K562 (cell line): Measurements from ENCODE around the gene NDUFAF2. TPM values are rescaled to one million over a fixed set of nuclear protein-coding genes. Genes with fewer than 3 reads are reported as not detected.

ENCODE experiments used
- ATAC-seq: fragments of 200-7000 bp; cut with Tn5 transposase; 3 replicates; pipeline ENCODE4 v1.9.1; 2020; ENCODE audit warnings: moderate library complexity
- BruUV-seq: library from RNA; stranded (reverse); fragments of 400-500 nt; replicated peaks from 2 replicates; lab custom pipeline; 2021; lab: Mats Ljungman, UMichigan
- CTCF ChIA-PET: fragments of 300-600 bp; formaldehyde crosslinking; extraction: SDS; loops from one replicate; lab custom pipeline; 2021; ENCODE audit warnings: low intra/inter-chr PET ratio; lab: Yijun Ruan, JAX
- POLR2A ChIA-PET: fragments of 300-600, 350-650 bp; sonication (Branson Sonifier 250); formaldehyde crosslinking; extraction: SDS; loops from one replicate; lab custom pipeline; 2021; ENCODE audit warnings: antibody characterized with exemption, inconsistent platforms; lab: Yijun Ruan, JAX
- DNase-seq, 4 experiments: peaks; one replicate each; pipeline versions ENCODE4 v3.0.0 to v3.0.0-alpha.2; 2011 to 2018; ENCODE audit warnings: low spot score in 3 of 4, mixed read lengths in 3 of 4; ENCODE audit errors: extremely low read depth in 1 of 4
- FAIRE-seq: peaks from 2 replicates; lab custom pipeline; 2011; peaks lifted over from hg19 to GRCh38; lab: Jason Lieb, UNC
- H2AFZ ChIP-seq: 2 replicates; pipeline ENCODE4 v1.6.0; 2011; ENCODE audit warnings: low read depth, low read length, control low read depth, inconsistent platforms
- H3K27ac ChIP-seq: fragments of 200-600 bp; 3 replicates; pipeline ENCODE4 v1.8.0; 2011; ENCODE audit warnings: low read depth, mild to moderate bottlenecking, control low read depth, inconsistent platforms, low read length, moderate library complexity, mixed read lengths; ENCODE audit errors: extremely low read depth
- H3K27me3 ChIP-seq, 2 experiments: fragments of 300-600 bp in 1 of 2; 2 replicates in 1 of 2; 3 replicates in 1 of 2; pipeline versions ENCODE4 v1.6.0 to v1.8.0; 2011; ENCODE audit warnings: inconsistent platforms in 2 of 2, low read length in 2 of 2, mild to moderate bottlenecking in 1 of 2, mixed read lengths in 1 of 2, moderate library complexity in 1 of 2; ENCODE audit not compliant: control insufficient read depth in 2 of 2, insufficient read depth in 2 of 2
- H3K36me3 ChIP-seq: fragments of 300-600 bp; 3 replicates; pipeline ENCODE4 v1.8.0; 2011; ENCODE audit warnings: mild to moderate bottlenecking, low read length, inconsistent platforms; ENCODE audit not compliant: control insufficient read depth, insufficient read depth
- H3K4me1 ChIP-seq, 2 experiments: fragments of 200-600 bp in 1 of 2; replicated peaks in 1 of 2; 2 replicates in 1 of 2; 3 replicates in 1 of 2; pipeline versions ENCODE4 v1.5.1 to v1.8.0; 2011; ENCODE audit warnings: inconsistent platforms in 2 of 2, low read length in 2 of 2, mild to moderate bottlenecking in 1 of 2, mixed read lengths in 1 of 2, moderate library complexity in 1 of 2; ENCODE audit not compliant: control insufficient read depth in 2 of 2, insufficient read depth in 2 of 2
- H3K4me2 ChIP-seq: 2 replicates; pipeline ENCODE4 v1.6.1; 2011; ENCODE audit warnings: low read length, control low read depth, inconsistent platforms, mixed read lengths; ENCODE audit not compliant: insufficient read depth
- H3K4me3 ChIP-seq: fragments of 200-600 bp; sonication (generic), shearing (Covaris generic); 2 replicates; pipeline ENCODE4 v1.5.1; 2016; ENCODE audit warnings: control low read depth, inconsistent platforms
- H3K79me2 ChIP-seq: fragments of 200-600 bp; 3 replicates; pipeline ENCODE4 v1.8.0; 2011; ENCODE audit warnings: low read length, inconsistent platforms; ENCODE audit not compliant: control insufficient read depth, insufficient read depth
- H3K9ac ChIP-seq, 2 experiments: 2 replicates each; pipeline versions ENCODE4 v1.6.0 to v1.6.1; 2011; ENCODE audit warnings: low read depth in 2 of 2, low read length in 2 of 2, control low read depth in 1 of 2, inconsistent platforms in 1 of 2, mild to moderate bottlenecking in 1 of 2, mixed read lengths in 1 of 2; ENCODE audit not compliant: insufficient read depth in 1 of 2
- H3K9me1 ChIP-seq: one replicate; pipeline ENCODE4 v1.6.0; 2011; ENCODE audit warnings: inconsistent platforms, mild to moderate bottlenecking, low read length, moderate library complexity; ENCODE audit not compliant: control insufficient read depth, insufficient read depth
- H3K9me3 ChIP-seq: replicated peaks from 2 replicates; pipeline ENCODE4 v1.5.1; 2011; ENCODE audit warnings: low read depth, low read length, inconsistent platforms; ENCODE audit not compliant: control insufficient read depth, insufficient read depth
- H4K20me1 ChIP-seq: replicated peaks from 2 replicates; pipeline ENCODE4 v1.6.1; 2011; ENCODE audit warnings: low read length, inconsistent platforms, mixed read lengths; ENCODE audit not compliant: control insufficient read depth, insufficient read depth
- MIER1 ChIP-seq: fragments of 450-650 bp; IDR thresholded peaks from 2 replicates; pipeline ENCODE4 v1.6.1; 2016; ENCODE audit warnings: antibody characterized with exemption, mild to moderate bottlenecking, low read depth
- NBN ChIP-seq: fragments of 450-650 bp; IDR thresholded peaks from 2 replicates; pipeline ENCODE4 v1.6.1; 2016; ENCODE audit warnings: low read depth, mild to moderate bottlenecking
- RCOR1 ChIP-seq, 2 experiments: IDR thresholded peaks; 2 replicates each; pipeline ENCODE4 v1.6.1; 2012; ENCODE audit warnings: low read depth in 2 of 2, low read length in 2 of 2, borderline replicate concordance in 1 of 2, improper control_type of control experiment in 1 of 2
- STAT5A ChIP-seq: IDR thresholded peaks from 2 replicates; pipeline ENCODE4 v1.6.1; 2012; ENCODE audit warnings: low read length, inconsistent platforms, borderline replicate concordance
- THRAP3 ChIP-seq: fragments of 450-650 bp; IDR thresholded peaks from 2 replicates; pipeline ENCODE4 v1.6.1; 2016; ENCODE audit warnings: mild to moderate bottlenecking, inconsistent platforms, borderline replicate concordance
- ZC3H4 ChIP-seq: sonication (generic); formaldehyde crosslinking; IDR thresholded peaks from 2 replicates; pipeline ENCODE4 v1.9.0; 2021; ENCODE audit warnings: missing genetic modification reagents, borderline replicate concordance
- ZKSCAN3 ChIP-seq: fragments of 250-450 bp; sonication (Bioruptor Pico); IDR thresholded peaks from 2 replicates; pipeline ENCODE4 v1.4.0; 2020
- ZNF274 ChIP-seq: IDR thresholded peaks from 2 replicates; pipeline ENCODE4 v1.6.1; 2011; ENCODE audit warnings: low read depth, mild to moderate bottlenecking, low read length, moderate library complexity, borderline replicate concordance
- ZNF316 ChIP-seq: fragments of 450-650 bp; IDR thresholded peaks from 2 replicates; pipeline ENCODE4 v1.6.1; 2016
- ZNF695 ChIP-seq: fragments of 450-650 bp; formaldehyde crosslinking; IDR thresholded peaks from 2 replicates; pipeline ENCODE4 v1.4.0; 2020; ENCODE audit warnings: mild to moderate bottlenecking, moderate library complexity
- in situ Hi-C: fragments of 300-500 bp; cut with MboI; formaldehyde crosslinking; loops from 4 replicates; pipeline ENCODE4 v1.15.0; 2018; ENCODE audit warnings: inconsistent platforms, mixed read lengths
- intact Hi-C: fragments of 100-400 bp; cut with micrococcal nuclease; formaldehyde crosslinking; loops from 2 replicates; pipeline ENCODE4 v1.14.2; 2022
- polyA plus RNA-seq, 8 experiments: library from polyadenylated mRNA; depleted of rRNA in 4 of 8; stranded (reverse) in 5 of 8; unstranded in 3 of 8; fragments of >200 nt; fragmentation: Nextera tagmentation in 2 of 8; fragmentation: Illumina TruSeq in 1 of 8; extraction: Ambion mirVana in 2 of 8; extraction: Trizol in 1 of 8; gene quantifications; 2 replicates each; pipeline versions ENCODE4 v1.2.1 to v1.2.3, GENCODE V29; 2011 to 2014; ENCODE audit warnings: inconsistent platforms in 1 of 8, missing spikeins in 1 of 8
- total RNA-seq, 7 experiments: library from RNA; depleted of rRNA in 6 of 7; stranded (reverse); fragments of >200 nt in 6 of 7; fragmentation: Illumina TruSeq in 2 of 7; extraction: Trizol in 2 of 7; gene quantifications; 2 replicates each; pipeline versions ENCODE4 v1.2.1 to v1.2.3, GENCODE V29; 2011 to 2021; ENCODE audit warnings: low replicate concordance in 1 of 7

Gene NDUFAF2
- total and polyA plus RNA-seq, 9 of the 15 experiments (the other 6 are each of a cell fraction or from before 2014, with no cell fraction given): 56.0 to 155 (median 95.9) TPM

- no peak for TF ChIP-seq RCOR1 (IDR thresholded peaks at IDR 0.05; ENCODE audit: borderline replicate concordance in 1 of 2, low read depth in 2 of 2, low read length in 2 of 2)
- no peak for TF ChIP-seq ZNF274
- no peak for TF ChIP-seq MIER1
- TF ChIP-seq ZNF316: no peak
- no peak for TF ChIP-seq ZKSCAN3
- TF ChIP-seq ZC3H4 (CRISPR knock-in tag): no peak
- no peak for TF ChIP-seq THRAP3
- no peak for TF ChIP-seq ZNF695 (CRISPR knock-in tag)
- TF ChIP-seq NBN: no peak
- TF ChIP-seq STAT5A: no peak
- in situ Hi-C loops (no loop called here), intact Hi-C loops (no loop called here)
- H3K4me1 ChIP-seq: no peaks in the 10 kb centered on the region
- no TSS peak for BruUV-seq
- ATAC-seq (no peak), DNase-seq (no peak), FAIRE-seq (no peak)
- H3K79me2 ChIP-seq: no peaks in the 10 kb centered on the region
- peaks cover 2% of the 10 kb centered on the region; the same call in 1 of the 3 replicates for H3K36me3 ChIP-seq
- no peaks in the 10 kb centered on the region for H3K9me3 ChIP-seq
- no peak overlapping the region for H3K4me3 ChIP-seq
- ChIA-PET CTCF (no interaction called here), POLR2A (no interaction called here)
- H4K20me1 ChIP-seq: no peaks in the 10 kb centered on the region
- H3K9me1 ChIP-seq: no peaks in the 10 kb centered on the region
- H2AFZ ChIP-seq: no peak overlapping the region
- H3K27ac ChIP-seq: no peak overlapping the region
- no peak overlapping the region for H3K9ac ChIP-seq
- H3K4me2 ChIP-seq: no peak overlapping the region
- H3K27me3 ChIP-seq: no peaks in the 10 kb centered on the region
These were observed 203.5 kb downstream of the NDUFAF2 start for GRCh38 chr5:61148515-61148914.
